Activated CD4-positive, alpha-beta T cell treated with anti-CD3 and anti-CD28 coated beads for 36 hours (primary cell): ENCODE measurements around the gene MAS1. TPM values are rescaled to one million over a fixed set of nuclear protein-coding genes. Genes with fewer than 3 reads are reported as not detected.

Experiments
- ATAC-seq: fragments of 200-7000 bp; cut with Tn5 transposase; one replicate; pipeline ENCODE4 v1.10.0; 2021; ENCODE audit warnings: mild to moderate bottlenecking, moderate library complexity
- CTCF ChIA-PET: fragments of 350-600 bp; sonication (Branson Sonifier 250); formaldehyde crosslinking; loops from one replicate; lab custom pipeline; 2021; ENCODE audit warnings: antibody characterized with exemption; lab: Charles Lee
- POLR2A ChIA-PET: fragments of 350-600 bp; sonication (Branson Sonifier 250); formaldehyde crosslinking; loops from one replicate; lab custom pipeline; 2021; ENCODE audit warnings: antibody characterized with exemption, inconsistent platforms; lab: Charles Lee
- DNase-seq: peaks from one replicate; pipeline ENCODE4 v3.0.0-alpha.2; 2020
- H3K27ac Mint-ChIP-seq: one replicate; pipeline ENCODE4 v1.8.0; 2021; ENCODE audit warnings: mixed read lengths
- H3K27me3 Mint-ChIP-seq: one replicate; pipeline ENCODE4 v1.8.0; 2021; ENCODE audit warnings: mixed read lengths
- H3K36me3 Mint-ChIP-seq: one replicate; pipeline ENCODE4 v1.8.0; 2021; ENCODE audit warnings: low read depth, mixed read lengths
- H3K4me1 Mint-ChIP-seq: one replicate; pipeline ENCODE4 v1.8.0; 2021; ENCODE audit warnings: mixed read lengths
- H3K4me3 Mint-ChIP-seq: one replicate; pipeline ENCODE4 v1.8.0; 2021; ENCODE audit warnings: mild to moderate bottlenecking, moderate library complexity, mixed read lengths
- H3K9me3 Mint-ChIP-seq: one replicate; pipeline ENCODE4 v1.8.0; 2021; ENCODE audit warnings: low read depth, mixed read lengths
- intact Hi-C, 2 experiments: fragments of 100-400 bp; cut with DNase I in 1 of 2; cut with micrococcal nuclease in 1 of 2; formaldehyde crosslinking; loops; one replicate each; pipeline versions ENCODE4 v1.14.2 to v1.15.1; 2022 to 2024; cut with DNase I, micrococcal nuclease
- total RNA-seq, 2 experiments: library from RNA; stranded (reverse); gene quantifications; one replicate each; pipeline ENCODE4 v1.2.3, GENCODE V29; 2021

Gene MAS1
- total RNA-seq, 2 experiments from 2014 or later = not detected

GRCh38 chr6:159939591-159940016, 48.8 kb downstream of the MAS1 start:
- intact Hi-C loops = loop anchor here (5.0 to 10.0 kb wide), 2 partner anchors 245 to 767 kb away; partner anchors contain the start of gene SOD2 (in 1 of the 2)
- H3K27me3 Mint-ChIP-seq = peaks cover 6% of the 10 kb centered on the region
- peaks cover 2% of the 10 kb centered on the region for H3K4me1 Mint-ChIP-seq
- H3K27ac Mint-ChIP-seq = no peak overlapping the region
- H3K4me3 Mint-ChIP-seq = no peak overlapping the region
- ATAC-seq (no peak), DNase-seq (no peak)
- ChIA-PET CTCF (interaction anchor here (0.8 to 1.5 kb wide), 2 partner anchors 14 to 243 kb away, joined by 3 to 7 read pairs; no protein-coding TSS in a partner anchor), POLR2A (no interaction called here)
- no peaks in the 10 kb centered on the region for H3K36me3 Mint-ChIP-seq
- peaks cover 3% of the 10 kb centered on the region for H3K9me3 Mint-ChIP-seq

Other genes with a start within 250 kb of the MAS1 start
- 100 to 1,000 TPM in 1 of 2 experiments, 10 to 100 TPM in 1; 90.6 to 105 TPM for gene SOD2, start 197.7 kb upstream of the MAS1 start, total RNA-seq
- 10 to 100 TPM; 87.2 to 91.5 TPM for gene WTAP, start 163.5 kb upstream of the MAS1 start, total RNA-seq
- 10 to 100 TPM; 55.0 to 82.1 TPM for gene ACAT2, start 128.9 kb upstream of the MAS1 start, total RNA-seq
- 100 to 1,000 TPM; 358 to 496 TPM for gene TCP1, start 101.4 kb upstream of the MAS1 start, total RNA-seq
- gene MRPL18, start 100.5 kb upstream of the MAS1 start, total RNA-seq = 10 to 100 TPM; 83.7 to 84.4 TPM
- under 1 TPM; 0.11 TPM for gene PNLDC1, start 90.7 kb upstream of the MAS1 start, total RNA-seq
- 10 to 100 TPM; 55.6 to 65.6 TPM for gene IGF2R, start 78.1 kb downstream of the MAS1 start, total RNA-seq
- gene SLC22A1, start 230.8 kb downstream of the MAS1 start, total RNA-seq = 1 to 10 TPM in 1 of 2 experiments, under 1 TPM in 1; 0.78 to 1.2 TPM